ENCODE data around the gene CYBA. TPM values are rescaled to one million over a fixed set of nuclear protein-coding genes. Genes with fewer than 3 reads are reported as not detected.

The CYBA gene
- total and polyA plus RNA-seq, 2 donors (not counting 1 experiment from before 2014, with no cell fraction given), result 701 to 1,336 TPM

DNA sequence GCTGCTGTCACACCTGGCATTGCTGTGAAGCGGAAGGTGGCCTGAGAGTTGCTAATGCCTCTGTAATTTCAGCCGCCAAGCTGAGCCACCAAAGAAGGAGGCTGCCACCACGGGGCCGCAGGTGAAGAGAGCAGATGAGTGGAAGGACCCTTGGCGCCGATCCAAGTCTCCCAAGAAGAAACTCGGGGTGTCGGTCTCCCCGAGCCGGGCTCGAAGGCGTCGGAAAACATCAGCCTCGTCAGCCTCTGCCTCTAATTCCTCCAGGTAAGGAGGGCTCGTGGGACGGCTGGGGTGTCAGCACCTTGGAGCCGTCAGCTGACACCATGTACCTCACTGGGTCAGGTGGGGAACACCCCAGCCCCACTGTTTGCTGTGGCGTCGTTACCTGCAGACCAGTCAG, 28.7 kb downstream of the CYBA start:
- peaks cover 61% of the 10 kb centered on the region for H4K20me1 ChIP-seq (ENCODE audit: control insufficient read depth, insufficient read depth, low read length, poor library complexity, severe bottlenecking)
- H3K79me2 ChIP-seq (ENCODE audit: control insufficient read depth, insufficient read depth, low read length), result peaks cover 33% of the 10 kb centered on the region
- ATAC-seq (ENCODE audit: low read depth) (no peak), DNase-seq (no peak)
- no peaks in the 10 kb centered on the region for H3K9me3 ChIP-seq (ENCODE audit: control extremely low read depth in 1 of 3, control insufficient read depth in 2 of 3, insufficient read depth in 1 of 3, low read length in 2 of 3)
- no peaks in the 10 kb centered on the region for H3K4me1 Mint-ChIP-seq
- H3K9ac ChIP-seq (ENCODE audit: low read length), result no peak overlapping the region
- no peak overlapping the region for H2AFZ ChIP-seq (ENCODE audit: insufficient read depth, low read depth, low read length, poor library complexity, severe bottlenecking)
- over 99% methylated on average over 19 of the region's 19 CpGs for WGBS (ENCODE audit: insufficient coverage)
- ChIA-PET POLR2A (no interaction called here), CTCF (no interaction called here)
- no peaks in the 10 kb centered on the region for H3K4me1 ChIP-seq (ENCODE audit: control insufficient read depth in 2 of 2, insufficient read depth in 2 of 2, low read length in 2 of 2)
- H3K9me3 Mint-ChIP-seq (ENCODE audit: insufficient read depth), result no peaks in the 10 kb centered on the region
- H3K27ac ChIP-seq (ENCODE audit: low read length in 2 of 2), result no peak overlapping the region
- no peak overlapping the region for H3K4me3 Mint-ChIP-seq
- H3K27ac Mint-ChIP-seq, result no peak overlapping the region
- no peak overlapping the region for H3K4me3 ChIP-seq (ENCODE audit: control extremely low read depth in 1 of 5, extremely low read depth in 1 of 5, insufficient read depth in 1 of 5, low read depth in 2 of 5, low read length in 4 of 5)
- no peaks in the 10 kb centered on the region for H3K27me3 Mint-ChIP-seq
- no peak for TF ChIP-seq EZH2 (IDR thresholded peaks at IDR 0.05; ENCODE audit: borderline replicate concordance, insufficient read depth, low read depth, low read length, poor library complexity, severe bottlenecking)
- TF ChIP-seq, protein P1, sequence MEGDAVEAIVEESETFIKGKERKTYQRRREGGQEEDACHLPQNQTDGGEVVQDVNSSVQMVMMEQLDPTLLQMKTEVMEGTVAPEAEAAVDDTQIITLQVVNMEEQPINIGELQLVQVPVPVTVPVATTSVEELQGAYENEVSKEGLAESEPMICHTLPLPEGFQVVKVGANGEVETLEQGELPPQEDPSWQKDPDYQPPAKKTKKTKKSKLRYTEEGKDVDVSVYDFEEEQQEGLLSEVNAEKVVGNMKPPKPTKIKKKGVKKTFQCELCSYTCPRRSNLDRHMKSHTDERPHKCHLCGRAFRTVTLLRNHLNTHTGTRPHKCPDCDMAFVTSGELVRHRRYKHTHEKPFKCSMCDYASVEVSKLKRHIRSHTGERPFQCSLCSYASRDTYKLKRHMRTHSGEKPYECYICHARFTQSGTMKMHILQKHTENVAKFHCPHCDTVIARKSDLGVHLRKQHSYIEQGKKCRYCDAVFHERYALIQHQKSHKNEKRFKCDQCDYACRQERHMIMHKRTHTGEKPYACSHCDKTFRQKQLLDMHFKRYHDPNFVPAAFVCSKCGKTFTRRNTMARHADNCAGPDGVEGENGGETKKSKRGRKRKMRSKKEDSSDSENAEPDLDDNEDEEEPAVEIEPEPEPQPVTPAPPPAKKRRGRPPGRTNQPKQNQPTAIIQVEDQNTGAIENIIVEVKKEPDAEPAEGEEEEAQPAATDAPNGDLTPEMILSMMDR (IDR thresholded peaks at IDR 0.05), result no peak
- H3K4me2 ChIP-seq (replicated peaks; ENCODE audit: low read depth, low read length, poor library complexity, severe bottlenecking), result no peak overlapping the region
- H3K27me3 ChIP-seq (replicated peaks in 1 of 4; ENCODE audit: control extremely low read depth in 1 of 4, control insufficient read depth in 3 of 4, insufficient read depth in 4 of 4, low read length in 3 of 4), result no peaks in the 10 kb centered on the region
- intact Hi-C loops (cut with micrococcal nuclease), result no loop called here
- H3K36me3 ChIP-seq (replicated peaks in 1 of 2; ENCODE audit: control extremely low read depth in 1 of 2, control insufficient read depth in 1 of 2, extremely low read depth in 1 of 2, insufficient read depth in 2 of 2, low read length in 1 of 2), result peaks cover 0 to 62% of the 10 kb centered on the region in 2 experiments

DNA sequence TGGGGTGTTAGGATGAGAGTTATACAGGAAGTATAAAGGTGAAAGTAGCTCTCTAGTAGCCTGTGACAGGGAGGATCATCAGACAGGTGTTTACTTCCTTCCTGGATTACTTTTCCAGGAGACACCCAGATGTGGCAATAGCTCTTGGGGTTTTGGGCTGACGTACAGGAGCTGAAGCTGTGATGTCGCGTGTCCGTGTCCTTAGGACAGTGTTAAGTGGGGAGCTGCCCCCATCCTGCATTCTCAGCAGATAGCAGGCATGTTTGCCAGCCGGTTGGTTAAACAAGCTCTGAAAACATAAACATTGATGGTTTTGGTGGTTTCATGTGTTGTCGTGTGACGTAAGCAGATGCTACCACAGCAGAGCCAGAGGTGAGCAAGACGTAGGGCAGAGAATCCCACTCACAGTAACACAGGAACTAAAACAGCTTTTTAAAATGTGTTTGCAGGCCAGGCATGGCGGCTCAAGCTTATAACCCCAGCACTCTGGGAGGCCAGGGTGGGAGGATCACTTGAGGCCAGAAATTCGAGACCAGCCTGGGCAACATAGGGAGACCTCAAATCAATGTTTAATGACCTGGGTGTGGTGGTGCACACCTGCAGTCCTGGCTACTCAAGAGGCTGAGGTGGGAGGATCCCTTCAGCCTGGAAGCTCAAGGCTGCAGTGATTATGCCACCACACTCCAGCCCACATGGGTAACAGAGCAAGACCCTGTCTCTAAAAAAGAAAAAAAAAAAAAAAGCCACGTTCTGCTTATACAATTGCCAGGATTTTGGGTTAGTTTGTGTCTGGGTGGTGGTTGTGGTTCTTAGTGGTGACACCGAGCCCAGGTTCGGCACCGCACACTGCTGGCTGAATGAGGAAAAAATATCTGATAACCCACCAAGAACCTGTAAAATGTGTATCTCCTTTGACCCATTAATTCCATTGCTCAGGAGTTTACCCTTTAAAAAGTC, 30.7 kb downstream of the CYBA start:
- H3K4me2 ChIP-seq (replicated peaks; ENCODE audit: low read depth, low read length, poor library complexity, severe bottlenecking), result no peak overlapping the region
- TF ChIP-seq, protein P1 (IDR thresholded peaks at IDR 0.05), result no peak
- no peak for TF ChIP-seq EZH2 (IDR thresholded peaks at IDR 0.05; ENCODE audit: borderline replicate concordance, insufficient read depth, low read depth, low read length, poor library complexity, severe bottlenecking)
- Mint-ChIP-seq H3K27ac (no peak overlapping the region), H3K9me3 (ENCODE audit: insufficient read depth) (no peaks in the 10 kb centered on the region), H3K4me3 (no peak overlapping the region), H3K27me3 (no peaks in the 10 kb centered on the region), H3K4me1 (no peaks in the 10 kb centered on the region)
- H4K20me1 ChIP-seq (ENCODE audit: control insufficient read depth, insufficient read depth, low read length, poor library complexity, severe bottlenecking), result peaks cover 78% of the 10 kb centered on the region
- H2AFZ ChIP-seq (ENCODE audit: insufficient read depth, low read depth, low read length, poor library complexity, severe bottlenecking), result no peak overlapping the region
- H3K9ac ChIP-seq (ENCODE audit: low read length), result no peak overlapping the region
- H3K27me3 ChIP-seq (replicated peaks in 1 of 4; ENCODE audit: control extremely low read depth in 1 of 4, control insufficient read depth in 3 of 4, insufficient read depth in 4 of 4, low read length in 3 of 4), result no peaks in the 10 kb centered on the region
- intact Hi-C loops (cut with micrococcal nuclease), result no loop called here
- no peaks in the 10 kb centered on the region for H3K9me3 ChIP-seq (ENCODE audit: control extremely low read depth in 1 of 3, control insufficient read depth in 2 of 3, insufficient read depth in 1 of 3, low read length in 2 of 3)
- peaks cover 52% of the 10 kb centered on the region for H3K79me2 ChIP-seq (ENCODE audit: control insufficient read depth, insufficient read depth, low read length)
- peaks cover 0 to 61% of the 10 kb centered on the region in 2 experiments for H3K36me3 ChIP-seq (replicated peaks in 1 of 2; ENCODE audit: control extremely low read depth in 1 of 2, control insufficient read depth in 1 of 2, extremely low read depth in 1 of 2, insufficient read depth in 2 of 2, low read length in 1 of 2)
- DNase-seq (no peak), ATAC-seq (ENCODE audit: low read depth) (peak; percentile 28)
- 93% methylated on average over 8 of the region's 14 CpGs for WGBS (ENCODE audit: insufficient coverage)
- H3K4me1 ChIP-seq (ENCODE audit: control insufficient read depth in 2 of 2, insufficient read depth in 2 of 2, low read length in 2 of 2), result no peaks in the 10 kb centered on the region
- CTCF ChIA-PET, result interaction anchor here (0.6 kb wide), 1 partner anchor 46 kb away, joined by 6 read pairs; no protein-coding TSS in a partner anchor
- POLR2A ChIA-PET, result interaction anchor here (0.6 to 1.8 kb wide), 4 partner anchors 12 to 28 kb away, joined by 3 to 6 read pairs (median 4); no protein-coding TSS in a partner anchor
- no peak overlapping the region for H3K27ac ChIP-seq (ENCODE audit: low read length in 2 of 2)
- no peak overlapping the region for H3K4me3 ChIP-seq (ENCODE audit: control extremely low read depth in 1 of 5, extremely low read depth in 1 of 5, insufficient read depth in 1 of 5, low read depth in 2 of 5, low read length in 4 of 5)
